ENCODE results near the gene DHX57. TPM values are rescaled to one million over a fixed set of nuclear protein-coding genes. Genes with fewer than 3 reads are reported as not detected.
"Not testable (repeated sequence)": the region's sequence is repeated elsewhere in the genome, so short reads cannot be mapped to it uniquely, and the experiment has no call there.

DHX57 gene
- total RNA-seq, 1 donor from 2014 or later, result 10.5 TPM

DNA sequence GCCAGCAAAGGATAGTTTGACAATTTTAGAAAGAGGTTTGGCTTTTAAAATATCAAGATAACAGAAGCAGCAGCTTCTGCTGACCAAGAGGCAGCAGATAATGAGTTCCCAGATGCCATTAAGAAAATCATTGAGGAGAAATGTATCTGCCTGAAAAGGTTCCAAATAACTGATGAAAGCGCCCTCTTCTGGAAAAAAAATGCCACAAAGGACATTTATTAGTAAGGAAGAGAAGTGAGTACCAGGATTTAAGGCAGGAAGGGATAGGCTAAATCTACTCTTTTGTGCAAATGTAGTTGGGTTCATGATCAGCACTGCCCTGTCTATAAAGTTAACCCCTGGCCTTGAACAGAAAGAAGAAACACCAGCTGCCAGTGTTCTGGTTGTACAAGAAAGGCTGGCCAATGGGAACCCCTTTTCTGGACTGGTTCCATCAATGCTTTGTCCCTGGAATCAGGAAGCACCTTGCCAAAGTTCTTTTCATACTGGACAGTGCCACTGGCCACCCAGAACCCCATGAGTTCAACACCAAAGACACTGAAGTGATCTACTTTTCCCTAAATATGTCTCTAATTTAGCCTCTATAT is 40.6 kb downstream of the DHX57 start:
- TF ChIP-seq, protein P1, sequence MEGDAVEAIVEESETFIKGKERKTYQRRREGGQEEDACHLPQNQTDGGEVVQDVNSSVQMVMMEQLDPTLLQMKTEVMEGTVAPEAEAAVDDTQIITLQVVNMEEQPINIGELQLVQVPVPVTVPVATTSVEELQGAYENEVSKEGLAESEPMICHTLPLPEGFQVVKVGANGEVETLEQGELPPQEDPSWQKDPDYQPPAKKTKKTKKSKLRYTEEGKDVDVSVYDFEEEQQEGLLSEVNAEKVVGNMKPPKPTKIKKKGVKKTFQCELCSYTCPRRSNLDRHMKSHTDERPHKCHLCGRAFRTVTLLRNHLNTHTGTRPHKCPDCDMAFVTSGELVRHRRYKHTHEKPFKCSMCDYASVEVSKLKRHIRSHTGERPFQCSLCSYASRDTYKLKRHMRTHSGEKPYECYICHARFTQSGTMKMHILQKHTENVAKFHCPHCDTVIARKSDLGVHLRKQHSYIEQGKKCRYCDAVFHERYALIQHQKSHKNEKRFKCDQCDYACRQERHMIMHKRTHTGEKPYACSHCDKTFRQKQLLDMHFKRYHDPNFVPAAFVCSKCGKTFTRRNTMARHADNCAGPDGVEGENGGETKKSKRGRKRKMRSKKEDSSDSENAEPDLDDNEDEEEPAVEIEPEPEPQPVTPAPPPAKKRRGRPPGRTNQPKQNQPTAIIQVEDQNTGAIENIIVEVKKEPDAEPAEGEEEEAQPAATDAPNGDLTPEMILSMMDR (IDR thresholded peaks at IDR 0.05; ENCODE audit: insufficient read depth, low read length, severe bottlenecking), result peak; percentile 38
- FAIRE-seq, result no peak
- Histone ChIP-seq H3K36me3 (ENCODE audit: control insufficient read depth, insufficient read depth, low read length) (peaks cover 2% of the 10 kb centered on the region), H3K27me3 (ENCODE audit: control insufficient read depth, insufficient read depth, low read length) (no peaks in the 10 kb centered on the region), H3K4me3 (ENCODE audit: low read depth, low read length) (no peak overlapping the region)
- peak; percentile 33 for DNase-seq (ENCODE audit: low read depth)

DNA sequence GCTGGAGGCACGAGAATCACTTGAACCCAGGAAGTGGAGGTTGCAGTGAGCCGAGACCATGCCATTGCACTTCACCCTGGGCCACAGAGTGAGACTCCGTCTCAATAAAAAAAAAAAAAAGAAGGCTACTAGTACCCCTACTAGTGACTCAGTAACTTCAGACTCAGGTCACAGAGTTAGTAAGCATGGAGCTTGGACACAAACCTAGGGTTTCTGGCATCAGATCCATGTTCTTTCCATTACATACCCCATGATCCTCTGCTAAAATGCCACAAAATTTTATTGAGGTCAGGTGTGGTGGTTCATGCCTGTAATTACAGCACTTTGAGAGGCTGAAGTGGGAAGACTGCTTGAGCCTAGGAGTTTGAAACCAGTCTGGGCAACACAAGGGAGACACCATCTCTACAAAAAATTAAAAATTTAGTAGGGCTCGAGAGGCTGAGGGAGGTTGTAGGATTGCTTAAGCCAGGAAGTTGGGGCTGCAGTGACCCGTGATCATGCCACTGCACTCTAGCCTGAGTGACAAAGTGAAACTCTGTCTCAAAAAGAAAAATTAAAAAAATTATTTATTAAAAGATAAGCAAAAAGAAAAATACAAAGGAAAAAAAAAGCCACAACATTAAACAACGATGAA is 45.1 kb downstream of the DHX57 start:
- H3K4me3 ChIP-seq (ENCODE audit: low read depth, low read length), result no peak overlapping the region
- TF ChIP-seq, protein P1 (IDR thresholded peaks at IDR 0.05; ENCODE audit: insufficient read depth, low read length, severe bottlenecking), result no peak
- H3K36me3 ChIP-seq (ENCODE audit: control insufficient read depth, insufficient read depth, low read length), result peaks cover 7% of the 10 kb centered on the region
- DNase-seq (ENCODE audit: low read depth), result no peak
- FAIRE-seq, result no peak
- no peaks in the 10 kb centered on the region for H3K27me3 ChIP-seq (ENCODE audit: control insufficient read depth, insufficient read depth, low read length)

DNA sequence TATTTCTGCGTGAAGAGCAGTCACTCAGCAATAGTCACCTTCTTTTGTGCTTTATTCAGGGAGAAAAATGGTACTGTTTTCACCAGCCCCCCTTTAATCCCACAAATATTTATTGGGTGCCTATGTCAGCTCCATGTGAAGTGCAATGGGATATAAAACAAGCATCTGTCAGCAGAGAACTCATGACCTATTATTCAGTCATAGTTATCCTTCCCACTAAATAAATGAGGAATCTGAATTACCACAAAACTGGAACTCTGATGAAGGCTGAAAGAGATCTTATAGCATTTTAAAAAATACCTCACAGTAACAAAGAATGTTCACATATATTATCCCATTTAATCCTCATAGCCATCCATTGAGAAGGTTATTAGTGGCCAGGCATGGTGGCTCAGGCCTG is 45.8 kb downstream of the DHX57 start:
- TF ChIP-seq, protein P1 (IDR thresholded peaks at IDR 0.05; ENCODE audit: insufficient read depth, low read length, severe bottlenecking), result no peak
- no peak for FAIRE-seq
- Histone ChIP-seq H3K4me3 (ENCODE audit: low read depth, low read length) (no peak overlapping the region), H3K36me3 (ENCODE audit: control insufficient read depth, insufficient read depth, low read length) (peaks cover 8% of the 10 kb centered on the region), H3K27me3 (ENCODE audit: control insufficient read depth, insufficient read depth, low read length) (no peaks in the 10 kb centered on the region)
- no peak for DNase-seq (ENCODE audit: low read depth)

DNA sequence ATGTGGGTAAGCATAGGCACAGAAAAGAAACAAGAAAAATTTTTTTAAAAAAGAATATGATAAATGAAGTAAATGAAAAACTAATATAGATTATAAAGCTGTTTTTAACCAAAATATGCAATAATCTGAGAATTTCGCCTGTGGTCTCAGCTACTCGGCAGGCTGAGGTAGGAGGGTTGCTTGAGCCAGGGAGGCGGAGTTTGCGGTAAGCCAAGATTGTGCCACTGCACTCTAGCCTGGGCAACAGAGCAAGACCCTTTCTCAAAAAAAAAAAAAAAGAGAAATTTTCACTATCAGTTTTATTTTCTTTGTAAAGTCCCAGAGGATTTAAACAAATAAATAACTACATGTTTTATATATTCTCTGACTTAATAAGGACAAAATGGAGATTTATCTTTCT is 47.3 kb downstream of the DHX57 start:
- peaks cover 8% of the 10 kb centered on the region for H3K36me3 ChIP-seq (ENCODE audit: control insufficient read depth, insufficient read depth, low read length)

DNA sequence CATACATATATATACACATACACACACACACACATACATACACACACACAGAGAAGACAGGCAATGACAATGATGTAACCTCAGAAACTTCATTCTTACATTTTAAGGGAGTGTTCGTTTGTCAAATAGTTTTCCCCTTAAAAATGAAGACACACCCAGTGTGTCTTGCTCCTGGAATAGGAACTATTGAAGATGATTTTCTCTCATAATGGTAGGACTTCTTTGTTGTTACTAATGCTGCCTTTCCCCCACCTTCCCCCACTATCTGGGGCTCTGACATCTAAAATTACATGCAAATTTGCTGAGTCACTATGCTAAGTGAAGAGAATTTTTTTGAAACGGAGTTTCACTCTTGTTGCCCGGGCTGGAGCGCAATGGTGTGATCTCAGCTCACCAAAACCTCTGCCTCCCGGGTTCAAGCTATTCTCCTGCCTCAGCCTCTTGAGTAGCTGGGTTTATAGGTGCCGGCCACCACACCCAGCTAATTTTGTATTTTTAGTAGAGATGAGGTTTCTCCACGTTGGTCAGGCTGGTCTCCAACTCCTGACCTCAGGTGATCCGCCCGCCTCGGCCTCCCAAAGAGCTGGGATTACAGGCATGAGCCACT is 48.1 kb downstream of the DHX57 start:
- not testable (repeated sequence) for H3K36me3 ChIP-seq (ENCODE audit: control insufficient read depth, insufficient read depth, low read length); H3K27me3 ChIP-seq (ENCODE audit: control insufficient read depth, insufficient read depth, low read length); FAIRE-seq; H3K4me3 ChIP-seq (ENCODE audit: low read depth, low read length)
- peak; percentile 66 for DNase-seq (ENCODE audit: low read depth)

More for the DNA sequence above, 47.3 kb downstream of the DHX57 start:
- Histone ChIP-seq H3K27me3 (ENCODE audit: control insufficient read depth, insufficient read depth, low read length) (no peaks in the 10 kb centered on the region), H3K4me3 (ENCODE audit: low read depth, low read length) (no peak overlapping the region)
- no peak for FAIRE-seq
- TF ChIP-seq, protein P1 (IDR thresholded peaks at IDR 0.05; ENCODE audit: insufficient read depth, low read length, severe bottlenecking), result no peak
- no peak for DNase-seq (ENCODE audit: low read depth)

DNA sequence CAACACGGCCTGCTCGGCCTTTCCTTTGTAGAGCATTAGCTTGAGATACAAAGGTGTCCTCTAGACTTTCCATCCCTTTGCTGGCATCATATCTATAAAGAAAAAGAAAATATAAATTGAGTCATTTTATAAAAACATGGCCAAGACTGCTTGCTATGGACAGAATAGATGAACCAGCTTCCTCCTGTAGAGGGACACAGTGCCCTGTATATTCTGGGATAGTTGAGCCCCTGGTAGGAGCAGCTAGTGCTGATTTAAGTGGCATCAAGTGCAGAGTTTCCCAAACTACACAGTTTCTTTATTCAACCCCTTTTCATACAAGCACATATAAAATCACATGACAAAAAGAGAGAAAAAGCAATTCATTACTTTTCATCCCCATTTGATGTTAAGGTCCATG is 49.8 kb downstream of the DHX57 start:
- DNase-seq (ENCODE audit: low read depth) (no peak), FAIRE-seq (no peak)
- TF ChIP-seq, protein P1 (IDR thresholded peaks at IDR 0.05; ENCODE audit: insufficient read depth, low read length, severe bottlenecking), result no peak
- Histone ChIP-seq H3K36me3 (ENCODE audit: control insufficient read depth, insufficient read depth, low read length) (peaks cover 8% of the 10 kb centered on the region), H3K4me3 (ENCODE audit: low read depth, low read length) (no peak overlapping the region), H3K27me3 (ENCODE audit: control insufficient read depth, insufficient read depth, low read length) (no peaks in the 10 kb centered on the region)
